ENCODE results near the gene TMED1.
"Not testable (repeated sequence)": the region's sequence is repeated elsewhere in the genome, so short reads cannot be mapped to it uniquely, and the experiment has no call there.

The TMED1 gene

GRCh38 chr19:10862561-10863106, 26.6 kb upstream of the TMED1 start:
- no peak for FAIRE-seq

- FAIRE-seq: no peak
Observed at GRCh38 chr19:10861103-10861651, 25.2 kb upstream of the TMED1 start.

- no peak for FAIRE-seq
Observed at GRCh38 chr19:10858204-10858828, 22.3 kb upstream of the TMED1 start.

GRCh38 chr19:10856899-10857298, 20.9 kb upstream of the TMED1 start:
- not testable (repeated sequence) for FAIRE-seq

- no peak for FAIRE-seq
Observed at GRCh38 chr19:10855879-10856522, 20.0 kb upstream of the TMED1 start.

GRCh38 chr19:10854350-10855089, 18.5 kb upstream of the TMED1 start:
- FAIRE-seq: no peak

- FAIRE-seq: no peak
Observed at GRCh38 chr19:10852941-10853340, 16.9 kb upstream of the TMED1 start.

- FAIRE-seq: no peak
Observed at GRCh38 chr19:10852098-10852800, 16.2 kb upstream of the TMED1 start.

GRCh38 chr19:10850631-10851030, 14.6 kb upstream of the TMED1 start:
- no peak for FAIRE-seq

GRCh38 chr19:10848230-10848856, 12.3 kb upstream of the TMED1 start, which contains the start of gene C19orf38:
Gene C19orf38 (plus strand): TSS chr19:10848415. CDS start chr19:10848509, 94 bp downstream.
- no peak for FAIRE-seq

- FAIRE-seq: no peak
Observed at GRCh38 chr19:10846500-10847202, 10.6 kb upstream of the TMED1 start.

GRCh38 chr19:10842788-10843187, 6.8 kb upstream of the TMED1 start:
- FAIRE-seq: no peak

GRCh38 chr19:10839114-10840050, 3.4 kb upstream of the TMED1 start:
- no peak for FAIRE-seq

GRCh38 chr19:10838377-10838776, 2.4 kb upstream of the TMED1 start:
- FAIRE-seq: no peak

GRCh38 chr19:10837649-10838048, 1.6 kb upstream of the TMED1 start:
- not testable (repeated sequence) for FAIRE-seq

GRCh38 chr19:10836479-10837330, 693 bp upstream of the TMED1 start:
- FAIRE-seq: no peak

- no peak for FAIRE-seq
Observed at GRCh38 chr19:10835089-10835753, 791 bp downstream of the TMED1 start.

GRCh38 chr19:10832939-10833296, 3.1 kb downstream of the TMED1 start:
- no peak for FAIRE-seq
